Thoracic aorta (tissue), 2 donors: ENCODE data around the gene PDHX. TPM values are rescaled to one million over a fixed set of nuclear protein-coding genes. Genes with fewer than 3 reads are reported as not detected.

Experiments used
- ATAC-seq: fragments of 150-250 bp; one replicate; pipeline ENCODE4 v1.8.0; 2017; ENCODE audit warnings: low read depth; ENCODE audit not compliant: insufficient number of reproducible peaks, low FRiP score
- DNase-seq: peaks from one replicate; pipeline ENCODE4 v3.0.0-alpha.2; 2020; ENCODE audit warnings: low spot score
- H3K27ac ChIP-seq, 2 donors: fragments of 200-600 bp; sonication (generic); 1 replicate in 1 of 2; 2 replicates in 1 of 2; pipeline ENCODE4 v1.5.1; 2016; ENCODE audit warnings: mild to moderate bottlenecking in 2 of 2, moderate library complexity in 2 of 2
- H3K27me3 ChIP-seq: fragments of 200-600 bp; sonication (generic); replicated peaks from 2 replicates; pipeline ENCODE4 v1.6.0; 2016; ENCODE audit warnings: mild to moderate bottlenecking; ENCODE audit not compliant: insufficient read depth
- H3K36me3 ChIP-seq: fragments of 200-600 bp; sonication (generic); one replicate; pipeline ENCODE4 v1.5.1; 2016
- H3K4me1 ChIP-seq, 2 donors: fragments of 200-600 bp; sonication (generic); 1 replicate in 1 of 2; 2 replicates in 1 of 2; pipeline versions ENCODE4 v1.5.1 to v1.6.0; 2016; ENCODE audit warnings: low read depth in 2 of 2, mild to moderate bottlenecking in 1 of 2; ENCODE audit not compliant: control insufficient read depth in 1 of 2
- H3K4me3 ChIP-seq: fragments of 200-600 bp; sonication (generic); 2 replicates; pipeline ENCODE4 v1.5.1; 2016; ENCODE audit warnings: mild to moderate bottlenecking
- H3K9me3 ChIP-seq: fragments of 200-600 bp; sonication (generic); 2 replicates; pipeline ENCODE4 v1.5.1; 2016
- CTCF ChIP-seq: fragments of 200-600 bp; sonication (generic); IDR thresholded peaks from one replicate; pipeline ENCODE4 v1.5.1; 2019; ENCODE audit warnings: antibody characterized with exemption
- total RNA-seq, 2 donors: library from RNA; depleted of rRNA; stranded (reverse); fragments of >200 nt; gene quantifications; one replicate each; pipeline versions ENCODE4 v1.1.0 to v1.2.3, GENCODE V29; 2016

The PDHX gene
- total RNA-seq, 2 donors from 2014 or later: 19.8 to 27.5 TPM

- no peak overlapping the region for H3K27ac ChIP-seq
- DNase-seq (no peak), ATAC-seq (no peak)
- no peaks in the 10 kb centered on the region for H3K27me3 ChIP-seq
- H3K9me3 ChIP-seq: no peaks in the 10 kb centered on the region
- TF ChIP-seq CTCF: no peak
- peaks cover 0 to 4% of the 10 kb centered on the region in 2 donors for H3K4me1 ChIP-seq
- no peak overlapping the region for H3K4me3 ChIP-seq
- peaks cover 6% of the 10 kb centered on the region for H3K36me3 ChIP-seq
Observed at GRCh38 chr11:34963351-34963750, 46.9 kb downstream of the PDHX start.

DNA sequence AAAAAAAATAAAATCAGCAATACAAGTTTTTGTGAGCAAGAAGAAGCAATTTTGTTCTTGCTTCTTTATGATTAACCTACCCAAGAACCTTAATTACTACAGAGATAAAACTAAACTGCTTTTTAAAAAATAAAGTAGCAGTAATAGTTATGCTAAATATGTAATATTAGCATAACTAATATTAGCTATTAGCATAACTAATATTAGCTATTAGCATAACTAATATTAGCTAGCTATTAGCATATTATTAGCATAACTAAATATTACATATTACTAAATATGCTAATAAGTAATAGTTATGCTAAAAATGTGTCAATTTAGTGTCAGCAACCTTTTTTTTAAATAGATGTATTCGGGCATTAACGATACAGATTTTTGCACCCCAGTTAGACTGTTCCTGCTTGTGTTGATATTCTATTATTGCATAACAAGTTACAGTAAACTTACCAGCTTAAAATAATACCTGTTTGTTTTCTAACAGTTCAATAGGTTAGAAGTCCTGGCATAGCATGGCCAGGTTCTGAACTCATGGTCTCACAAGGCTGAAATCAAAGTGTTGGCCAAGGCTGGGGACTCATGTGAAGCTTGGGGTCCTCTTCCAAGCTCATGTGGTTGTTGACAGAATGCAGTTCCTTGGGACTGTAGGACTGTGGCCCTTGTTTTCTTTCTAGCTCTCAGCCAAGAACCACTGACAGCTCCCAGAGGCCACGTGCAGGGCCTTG, 48.4 kb downstream of the PDHX start:
- Histone ChIP-seq H3K27ac (no peak overlapping the region), H3K9me3 (no peaks in the 10 kb centered on the region), H3K4me3 (no peak overlapping the region), H3K27me3 (no peaks in the 10 kb centered on the region), H3K36me3 (peaks cover 12% of the 10 kb centered on the region), H3K4me1 (peaks cover 0 to 4% of the 10 kb centered on the region in 2 donors)
- no peak for TF ChIP-seq CTCF
- ATAC-seq (no peak), DNase-seq (no peak)

DNA sequence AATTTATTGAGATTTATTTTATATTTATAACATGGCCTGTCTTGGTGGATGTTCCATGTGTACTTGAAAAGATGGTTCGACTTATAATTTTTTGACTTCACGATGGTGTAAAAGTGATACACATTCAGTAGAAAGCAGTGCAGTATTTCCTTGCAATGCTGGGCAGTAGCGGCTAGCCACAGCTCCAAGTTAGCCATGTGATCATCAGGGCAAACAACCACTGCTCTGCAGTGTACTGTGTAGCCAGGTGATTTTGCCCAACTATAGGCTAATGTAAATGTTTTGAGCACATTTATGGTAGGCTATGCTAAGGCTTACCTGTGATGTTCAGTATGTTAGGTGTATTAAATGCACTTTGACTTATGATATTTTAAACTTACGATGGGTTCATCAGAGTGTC, 52.4 kb downstream of the PDHX start:
- no peak for DNase-seq
- H3K27ac ChIP-seq: no peak overlapping the region
- no peaks in the 10 kb centered on the region for H3K9me3 ChIP-seq
- H3K27me3 ChIP-seq: no peaks in the 10 kb centered on the region
- H3K36me3 ChIP-seq: peaks cover 19% of the 10 kb centered on the region
- no peak for ATAC-seq
- no peaks in the 10 kb centered on the region for H3K4me1 ChIP-seq
- H3K4me3 ChIP-seq: no peak overlapping the region
- no peak for TF ChIP-seq CTCF

- Histone ChIP-seq H3K9me3 (no peaks in the 10 kb centered on the region), H3K27me3 (no peaks in the 10 kb centered on the region), H3K27ac (no peak overlapping the region), H3K4me3 (no peak overlapping the region), H3K36me3 (peaks cover 22% of the 10 kb centered on the region), H3K4me1 (no peaks in the 10 kb centered on the region)
- DNase-seq (no peak), ATAC-seq (no peak)
- TF ChIP-seq CTCF: no peak
Observed at GRCh38 chr11:34970033-34970432, 53.6 kb downstream of the PDHX start.

DNA sequence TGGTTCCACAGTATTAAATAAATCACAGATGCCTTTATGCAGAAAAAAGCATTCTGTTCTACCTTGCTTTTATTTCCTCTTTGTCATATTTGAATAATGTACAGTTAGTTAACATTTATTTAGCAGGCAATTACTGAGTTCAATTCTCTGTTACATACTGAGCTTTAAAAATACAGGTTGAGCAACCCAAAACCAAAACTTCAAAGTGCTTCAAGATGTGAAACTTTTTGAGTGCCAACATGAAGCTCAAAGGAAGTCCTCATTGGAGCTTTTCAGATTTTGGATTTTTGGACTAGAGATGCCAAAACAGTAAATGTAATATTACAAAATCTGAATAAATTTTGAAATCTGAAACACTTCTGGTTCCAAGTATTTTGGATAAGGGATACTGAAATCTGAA, 54.1 kb downstream of the PDHX start:
- ATAC-seq (no peak), DNase-seq (no peak)
- no peaks in the 10 kb centered on the region for H3K4me1 ChIP-seq
- H3K27me3 ChIP-seq: no peaks in the 10 kb centered on the region
- H3K36me3 ChIP-seq: peaks cover 22% of the 10 kb centered on the region
- H3K9me3 ChIP-seq: no peaks in the 10 kb centered on the region
- no peak for TF ChIP-seq CTCF
- H3K4me3 ChIP-seq: no peak overlapping the region
- H3K27ac ChIP-seq: no peak overlapping the region
